K562 (cell line): ENCODE measurements around the gene CSTPP1. TPM values are rescaled to one million over a fixed set of nuclear protein-coding genes. Genes with fewer than 3 reads are reported as not detected.

Source experiments
- CHD7 ChIP-seq: fragments of 200-600 bp; sonication (generic); IDR thresholded peaks from one replicate; pipeline ENCODE4 v1.6.1; 2012; ENCODE audit warnings: mild to moderate bottlenecking, low read depth, low read length, inconsistent platforms
- HNRNPLL ChIP-seq: fragments of 200-400 bp; formaldehyde crosslinking; IDR thresholded peaks from 2 replicates; pipeline ENCODE4 v1.6.1; 2017; ENCODE audit warnings: low read length, low read depth, mild to moderate bottlenecking; ENCODE audit not compliant: poor library complexity, severe bottlenecking
- polyA plus RNA-seq, 8 experiments: library from polyadenylated mRNA; depleted of rRNA in 4 of 8; stranded (reverse) in 5 of 8; unstranded in 3 of 8; fragments of >200 nt; fragmentation: Nextera tagmentation in 2 of 8; fragmentation: Illumina TruSeq in 1 of 8; extraction: Ambion mirVana in 2 of 8; extraction: Trizol in 1 of 8; gene quantifications; 2 replicates each; pipeline versions ENCODE4 v1.2.1 to v1.2.3, GENCODE V29; 2011 to 2014; ENCODE audit warnings: inconsistent platforms in 1 of 8, missing spikeins in 1 of 8
- total RNA-seq, 7 experiments: library from RNA; depleted of rRNA in 6 of 7; stranded (reverse); fragments of >200 nt in 6 of 7; fragmentation: Illumina TruSeq in 2 of 7; extraction: Trizol in 2 of 7; gene quantifications; 2 replicates each; pipeline versions ENCODE4 v1.2.1 to v1.2.3, GENCODE V29; 2011 to 2021; ENCODE audit warnings: low replicate concordance in 1 of 7

Gene CSTPP1
- total and polyA plus RNA-seq, 9 of the 15 experiments (the other 6 are each of a cell fraction or from before 2014, with no cell fraction given), result 6.5 to 17.8 (median 9.2) TPM

DNA sequence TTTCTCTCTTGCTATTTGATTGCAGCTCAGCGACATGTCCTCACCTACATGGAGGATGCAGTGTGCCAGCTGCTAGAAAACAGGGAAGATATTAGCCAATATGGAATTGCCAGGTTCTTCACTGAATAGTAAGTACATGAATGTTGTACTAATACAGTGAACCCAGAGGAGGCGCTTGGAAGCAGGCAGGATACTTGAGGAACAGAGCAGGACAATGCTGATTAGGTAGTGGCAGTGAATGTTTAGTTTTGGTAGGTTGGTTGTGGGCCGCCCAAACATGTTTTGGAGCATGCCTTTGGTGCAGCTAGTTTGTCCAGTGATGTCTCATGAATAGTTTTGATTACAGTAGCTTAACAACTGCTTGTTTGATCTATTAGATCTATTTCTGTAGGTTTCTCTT lies 50.6 kb downstream of the CSTPP1 start (continued):
- TF ChIP-seq CHD7 (no peak), HNRNPLL (no peak)
